GM12878 (cell line): ENCODE measurements around the gene PTPRF. TPM values are rescaled to one million over a fixed set of nuclear protein-coding genes. Genes with fewer than 3 reads are reported as not detected.

Source experiments
- CHD2 ChIP-seq: IDR thresholded peaks from 2 replicates; pipeline ENCODE4 v1.6.1; 2011; ENCODE audit warnings: low read depth, low read length, improper control_type of control experiment, borderline replicate concordance
- DPF2 ChIP-seq: fragments of 450-650 bp; IDR thresholded peaks from 2 replicates; pipeline ENCODE4 v1.6.1; 2017; ENCODE audit warnings: mild to moderate bottlenecking
- EGR1 ChIP-seq, 2 experiments: IDR thresholded peaks; 1 replicate in 1 of 2; 2 replicates in 1 of 2; pipeline ENCODE4 v1.6.1; 2011 to 2012; ENCODE audit warnings: low read depth in 2 of 2, low read length in 2 of 2, borderline replicate concordance in 1 of 2, mild to moderate bottlenecking in 1 of 2, moderate library complexity in 1 of 2
- FOS ChIP-seq: IDR thresholded peaks from 3 replicates; pipeline ENCODE4 v1.6.1; 2011; ENCODE audit warnings: borderline replicate concordance; ENCODE audit not compliant: insufficient read length; ENCODE audit errors: extremely low read depth
- FOXM1 ChIP-seq: IDR thresholded peaks from 2 replicates; pipeline ENCODE4 v1.6.1; 2012; ENCODE audit warnings: low read depth, mild to moderate bottlenecking, inconsistent platforms, low read length, moderate library complexity
- MEF2B ChIP-seq: fragments of 450-650 bp; IDR thresholded peaks from 2 replicates; pipeline ENCODE4 v1.6.1; 2018; ENCODE audit warnings: mild to moderate bottlenecking, moderate library complexity; ENCODE audit not compliant: partially characterized antibody, poor library complexity, severe bottlenecking
- PML ChIP-seq: IDR thresholded peaks from 2 replicates; pipeline ENCODE4 v1.6.1; 2012; ENCODE audit warnings: low read length, inconsistent platforms
- POLR2AphosphoS2 ChIP-seq: IDR thresholded peaks from 2 replicates; pipeline ENCODE4 v1.6.1; 2011; ENCODE audit warnings: low read depth, mild to moderate bottlenecking, low read length, improper control_type of control experiment, moderate library complexity
- POU2F2 ChIP-seq: IDR thresholded peaks from 3 replicates; pipeline ENCODE4 v1.6.1; 2011; ENCODE audit warnings: low read depth, mild to moderate bottlenecking, low read length, borderline replicate concordance
- RB1 ChIP-seq: fragments of 450-650 bp; formaldehyde crosslinking; IDR thresholded peaks from 2 replicates; pipeline ENCODE4 v1.6.1; 2017; ENCODE audit warnings: mild to moderate bottlenecking, borderline replicate concordance
- SKIL ChIP-seq: fragments of 450-650 bp; IDR thresholded peaks from 2 replicates; pipeline ENCODE4 v1.6.1; 2017; ENCODE audit warnings: mild to moderate bottlenecking, low read depth, inconsistent platforms; ENCODE audit not compliant: poor library complexity, severe bottlenecking
- SMAD5 ChIP-seq: IDR thresholded peaks from 2 replicates; pipeline ENCODE4 v1.6.1; 2016; ENCODE audit warnings: antibody characterized with exemption, low read depth
- STAT1 ChIP-seq: fragments of 450-650 bp; conservative IDR thresholded peaks from 2 replicates; pipeline ENCODE4 v1.6.1; 2014; ENCODE audit warnings: antibody characterized with exemption, mild to moderate bottlenecking
- TAF1 ChIP-seq: IDR thresholded peaks from 2 replicates; pipeline ENCODE4 v1.6.1; 2011; ENCODE audit warnings: mild to moderate bottlenecking, low read depth, low read length, borderline replicate concordance
- YY1 ChIP-seq: IDR thresholded peaks from 2 replicates; pipeline ENCODE4 v1.6.1; 2011; ENCODE audit warnings: low read depth, mild to moderate bottlenecking, low read length
- polyA plus RNA-seq, 11 experiments: library from polyadenylated mRNA; depleted of rRNA in 4 of 11; unstranded in 6 of 11; stranded (reverse) in 5 of 11; fragments of >200 nt; fragmentation: Nextera tagmentation in 4 of 11; fragmentation: Illumina TruSeq in 1 of 11; extraction: Ambion mirVana in 4 of 11; extraction: Trizol in 1 of 11; gene quantifications; 1 replicate in 1 of 11; 2 replicates in 10 of 11; pipeline versions ENCODE4 v1.2.1 to v1.2.3, GENCODE V29; 2011 to 2016; ENCODE audit warnings: inconsistent platforms in 2 of 11, missing spikeins in 2 of 11, low read depth in 1 of 11
- total RNA-seq, 4 experiments: library from RNA; depleted of rRNA in 3 of 4; stranded (reverse); fragments of >200 nt in 3 of 4; fragmentation: Illumina TruSeq in 1 of 4; extraction: Trizol in 1 of 4; gene quantifications; 2 replicates each; pipeline versions ENCODE4 v1.2.1 to v1.2.3, GENCODE V29; 2013 to 2021
- TF ChIP-seq, protein P1 (sequence below): fragments of 450-650 bp; conservative IDR thresholded peaks from 2 replicates; pipeline ENCODE4 v1.6.1; 2017; ENCODE audit warnings: mild to moderate bottlenecking, moderate library complexity
- TF ChIP-seq, protein P2 (sequence below): fragments of 450-650 bp; IDR thresholded peaks from 2 replicates; pipeline ENCODE4 v1.6.1; 2017; ENCODE audit warnings: mild to moderate bottlenecking
- TF ChIP-seq, protein P3 (sequence below): fragments of 450-650 bp; IDR thresholded peaks from 2 replicates; pipeline ENCODE4 v1.6.1; 2017; ENCODE audit warnings: mild to moderate bottlenecking, moderate library complexity

Gene PTPRF
- total and polyA plus RNA-seq, 10 of the 15 experiments (the other 5 are each of a cell fraction or from before 2014, with no cell fraction given): 0.04 to 2.6 (median 0.32) TPM

GRCh38 chr1:43650310-43651085 is 119.8 kb downstream of the PTPRF start (continued):
- TF ChIP-seq DPF2: peak; percentile 34; the same call in 1 of the 2 replicates
- peak; percentile 86 for TF ChIP-seq PML
- peak; percentile 39 for TF ChIP-seq MEF2B
- TF ChIP-seq POU2F2: peak; percentile 99; the same call in 2 of the 3 replicates
- TF ChIP-seq FOXM1: no peak
- peak; percentile 8 for TF ChIP-seq SKIL
- TF ChIP-seq YY1: peak; percentile 62; the same call in 1 of the 2 replicates
- TF ChIP-seq, protein P1, sequence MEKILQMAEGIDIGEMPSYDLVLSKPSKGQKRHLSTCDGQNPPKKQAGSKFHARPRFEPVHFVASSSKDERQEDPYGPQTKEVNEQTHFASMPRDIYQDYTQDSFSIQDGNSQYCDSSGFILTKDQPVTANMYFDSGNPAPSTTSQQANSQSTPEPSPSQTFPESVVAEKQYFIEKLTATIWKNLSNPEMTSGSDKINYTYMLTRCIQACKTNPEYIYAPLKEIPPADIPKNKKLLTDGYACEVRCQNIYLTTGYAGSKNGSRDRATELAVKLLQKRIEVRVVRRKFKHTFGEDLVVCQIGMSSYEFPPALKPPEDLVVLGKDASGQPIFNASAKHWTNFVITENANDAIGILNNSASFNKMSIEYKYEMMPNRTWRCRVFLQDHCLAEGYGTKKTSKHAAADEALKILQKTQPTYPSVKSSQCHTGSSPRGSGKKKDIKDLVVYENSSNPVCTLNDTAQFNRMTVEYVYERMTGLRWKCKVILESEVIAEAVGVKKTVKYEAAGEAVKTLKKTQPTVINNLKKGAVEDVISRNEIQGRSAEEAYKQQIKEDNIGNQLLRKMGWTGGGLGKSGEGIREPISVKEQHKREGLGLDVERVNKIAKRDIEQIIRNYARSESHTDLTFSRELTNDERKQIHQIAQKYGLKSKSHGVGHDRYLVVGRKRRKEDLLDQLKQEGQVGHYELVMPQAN: peak; percentile 77
- peak; percentile 77; the same call in 1 of the 2 replicates for TF ChIP-seq CHD2
- TF ChIP-seq TAF1: peak; percentile 91; the same call in 1 of the 2 replicates
- TF ChIP-seq RB1: peak; percentile 64; the same call in 1 of the 2 replicates
- TF ChIP-seq, protein P2, sequence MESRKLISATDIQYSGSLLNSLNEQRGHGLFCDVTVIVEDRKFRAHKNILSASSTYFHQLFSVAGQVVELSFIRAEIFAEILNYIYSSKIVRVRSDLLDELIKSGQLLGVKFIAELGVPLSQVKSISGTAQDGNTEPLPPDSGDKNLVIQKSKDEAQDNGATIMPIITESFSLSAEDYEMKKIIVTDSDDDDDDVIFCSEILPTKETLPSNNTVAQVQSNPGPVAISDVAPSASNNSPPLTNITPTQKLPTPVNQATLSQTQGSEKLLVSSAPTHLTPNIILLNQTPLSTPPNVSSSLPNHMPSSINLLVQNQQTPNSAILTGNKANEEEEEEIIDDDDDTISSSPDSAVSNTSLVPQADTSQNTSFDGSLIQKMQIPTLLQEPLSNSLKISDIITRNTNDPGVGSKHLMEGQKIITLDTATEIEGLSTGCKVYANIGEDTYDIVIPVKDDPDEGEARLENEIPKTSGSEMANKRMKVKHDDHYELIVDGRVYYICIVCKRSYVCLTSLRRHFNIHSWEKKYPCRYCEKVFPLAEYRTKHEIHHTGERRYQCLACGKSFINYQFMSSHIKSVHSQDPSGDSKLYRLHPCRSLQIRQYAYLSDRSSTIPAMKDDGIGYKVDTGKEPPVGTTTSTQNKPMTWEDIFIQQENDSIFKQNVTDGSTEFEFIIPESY: no peak
- TF ChIP-seq, protein P3, sequence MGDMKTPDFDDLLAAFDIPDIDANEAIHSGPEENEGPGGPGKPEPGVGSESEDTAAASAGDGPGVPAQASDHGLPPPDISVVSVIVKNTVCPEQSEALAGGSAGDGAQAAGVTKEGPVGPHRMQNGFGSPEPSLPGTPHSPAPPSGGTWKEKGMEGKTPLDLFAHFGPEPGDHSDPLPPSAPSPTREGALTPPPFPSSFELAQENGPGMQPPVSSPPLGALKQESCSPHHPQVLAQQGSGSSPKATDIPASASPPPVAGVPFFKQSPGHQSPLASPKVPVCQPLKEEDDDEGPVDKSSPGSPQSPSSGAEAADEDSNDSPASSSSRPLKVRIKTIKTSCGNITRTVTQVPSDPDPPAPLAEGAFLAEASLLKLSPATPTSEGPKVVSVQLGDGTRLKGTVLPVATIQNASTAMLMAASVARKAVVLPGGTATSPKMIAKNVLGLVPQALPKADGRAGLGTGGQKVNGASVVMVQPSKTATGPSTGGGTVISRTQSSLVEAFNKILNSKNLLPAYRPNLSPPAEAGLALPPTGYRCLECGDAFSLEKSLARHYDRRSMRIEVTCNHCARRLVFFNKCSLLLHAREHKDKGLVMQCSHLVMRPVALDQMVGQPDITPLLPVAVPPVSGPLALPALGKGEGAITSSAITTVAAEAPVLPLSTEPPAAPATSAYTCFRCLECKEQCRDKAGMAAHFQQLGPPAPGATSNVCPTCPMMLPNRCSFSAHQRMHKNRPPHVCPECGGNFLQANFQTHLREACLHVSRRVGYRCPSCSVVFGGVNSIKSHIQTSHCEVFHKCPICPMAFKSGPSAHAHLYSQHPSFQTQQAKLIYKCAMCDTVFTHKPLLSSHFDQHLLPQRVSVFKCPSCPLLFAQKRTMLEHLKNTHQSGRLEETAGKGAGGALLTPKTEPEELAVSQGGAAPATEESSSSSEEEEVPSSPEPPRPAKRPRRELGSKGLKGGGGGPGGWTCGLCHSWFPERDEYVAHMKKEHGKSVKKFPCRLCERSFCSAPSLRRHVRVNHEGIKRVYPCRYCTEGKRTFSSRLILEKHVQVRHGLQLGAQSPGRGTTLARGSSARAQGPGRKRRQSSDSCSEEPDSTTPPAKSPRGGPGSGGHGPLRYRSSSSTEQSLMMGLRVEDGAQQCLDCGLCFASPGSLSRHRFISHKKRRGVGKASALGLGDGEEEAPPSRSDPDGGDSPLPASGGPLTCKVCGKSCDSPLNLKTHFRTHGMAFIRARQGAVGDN: peak; percentile 81; the same call in 1 of the 2 replicates
- peak; percentile 88 for TF ChIP-seq POLR2AphosphoS2
- peak; percentile 92 for TF ChIP-seq SMAD5
- peak; percentile 69 for TF ChIP-seq FOS
- 0 out of 3 replicates have a peak, but pooled peaks of 1 of the 2 experiments have one; percentile 16 for TF ChIP-seq EGR1 (IDR thresholded peaks at IDR 0.05; ENCODE audit: borderline replicate concordance in 1 of 2, low read depth in 2 of 2, low read length in 2 of 2)
- 0 out of 2 replicates have a peak, but pooled peaks have one; percentile 49 for TF ChIP-seq STAT1
